ENCODE measurements around the gene MIS18A. TPM values are rescaled to one million over a fixed set of nuclear protein-coding genes. Genes with fewer than 3 reads are reported as not detected.

Gene MIS18A
- polyA plus RNA-seq, 3 donors: 1.6 to 2.5 (median 2.3) TPM

DNA sequence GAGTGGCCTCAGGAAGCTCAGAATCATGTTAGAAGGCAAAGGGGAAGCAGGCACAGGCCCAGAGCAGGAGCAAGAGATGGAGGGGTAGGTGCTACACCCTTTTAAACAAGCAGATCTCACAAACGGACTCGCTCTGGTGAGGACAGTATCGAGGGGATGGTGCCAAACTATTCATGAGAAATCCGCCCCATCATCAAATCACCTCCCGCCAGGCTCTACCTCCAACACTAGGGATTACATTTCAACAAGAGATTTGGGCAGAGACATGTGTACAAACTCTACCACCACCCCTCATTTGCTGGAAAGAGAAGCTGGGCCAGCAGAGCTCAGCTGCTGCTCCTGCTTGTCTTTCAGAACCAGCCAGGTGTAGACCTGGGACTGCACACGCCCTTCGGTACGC, 32.9 kb downstream of the MIS18A start:
- Histone ChIP-seq H4K20me1 (ENCODE audit: insufficient read depth, low read length) (no peaks in the 10 kb centered on the region), H3K36me3 (replicated peaks in 1 of 2; ENCODE audit: control insufficient read depth in 1 of 2, insufficient read depth in 2 of 2, low read length in 2 of 2) (no peaks in the 10 kb centered on the region), H3K27ac (ENCODE audit: low read depth in 1 of 2, low read length in 2 of 2) (no peak overlapping the region), H3K79me2 (ENCODE audit: insufficient read depth, low read length) (no peaks in the 10 kb centered on the region), H3K27me3 (ENCODE audit: control insufficient read depth in 2 of 2, insufficient read depth in 2 of 2, low read length in 2 of 2) (no peaks in the 10 kb centered on the region), H3K9me3 (replicated peaks in 1 of 2; ENCODE audit: control insufficient read depth in 1 of 2, insufficient read depth in 1 of 2, low read length in 2 of 2) (peaks cover 8 to 9% of the 10 kb centered on the region in 2 donors), H2AFZ (ENCODE audit: insufficient read depth, low read depth, low read length, poor library complexity, severe bottlenecking) (no peak overlapping the region), H3K4me1 (ENCODE audit: control insufficient read depth in 1 of 2, insufficient read depth in 2 of 2, low read length in 2 of 2) (no peaks in the 10 kb centered on the region), H3K9ac (ENCODE audit: insufficient read depth, low read length, poor library complexity, severe bottlenecking) (no peak overlapping the region), H3K4me3 (replicated peaks in 1 of 3; ENCODE audit: low read depth in 2 of 3, low read length in 3 of 3) (no peak overlapping the region), H3K4me2 (replicated peaks; ENCODE audit: extremely low read depth, low read length, poor library complexity, severe bottlenecking) (no peak overlapping the region)
- no peak overlapping the region for H3K27ac Mint-ChIP-seq
- WGBS (ENCODE audit: insufficient coverage): 100% methylated on average over 3 of the region's 8 CpGs
- intact Hi-C loops (cut with micrococcal nuclease): no loop called here
- H3K9me3 Mint-ChIP-seq: peaks cover 3 to 25% (median 16%) of the 10 kb centered on the region in 7 donors
- H3K4me1 Mint-ChIP-seq: no peaks in the 10 kb centered on the region
- no peak for DNase-seq
- TF ChIP-seq, protein P1, sequence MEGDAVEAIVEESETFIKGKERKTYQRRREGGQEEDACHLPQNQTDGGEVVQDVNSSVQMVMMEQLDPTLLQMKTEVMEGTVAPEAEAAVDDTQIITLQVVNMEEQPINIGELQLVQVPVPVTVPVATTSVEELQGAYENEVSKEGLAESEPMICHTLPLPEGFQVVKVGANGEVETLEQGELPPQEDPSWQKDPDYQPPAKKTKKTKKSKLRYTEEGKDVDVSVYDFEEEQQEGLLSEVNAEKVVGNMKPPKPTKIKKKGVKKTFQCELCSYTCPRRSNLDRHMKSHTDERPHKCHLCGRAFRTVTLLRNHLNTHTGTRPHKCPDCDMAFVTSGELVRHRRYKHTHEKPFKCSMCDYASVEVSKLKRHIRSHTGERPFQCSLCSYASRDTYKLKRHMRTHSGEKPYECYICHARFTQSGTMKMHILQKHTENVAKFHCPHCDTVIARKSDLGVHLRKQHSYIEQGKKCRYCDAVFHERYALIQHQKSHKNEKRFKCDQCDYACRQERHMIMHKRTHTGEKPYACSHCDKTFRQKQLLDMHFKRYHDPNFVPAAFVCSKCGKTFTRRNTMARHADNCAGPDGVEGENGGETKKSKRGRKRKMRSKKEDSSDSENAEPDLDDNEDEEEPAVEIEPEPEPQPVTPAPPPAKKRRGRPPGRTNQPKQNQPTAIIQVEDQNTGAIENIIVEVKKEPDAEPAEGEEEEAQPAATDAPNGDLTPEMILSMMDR (IDR thresholded peaks at IDR 0.05): no peak
- peaks cover 2 to 4% (median 2%) of the 10 kb centered on the region in 3 donors for H3K27me3 Mint-ChIP-seq (ENCODE audit: low read depth in 3 of 3)
- no peaks in the 10 kb centered on the region for H3K36me3 Mint-ChIP-seq
- H3K4me3 Mint-ChIP-seq: no peak overlapping the region

DNA sequence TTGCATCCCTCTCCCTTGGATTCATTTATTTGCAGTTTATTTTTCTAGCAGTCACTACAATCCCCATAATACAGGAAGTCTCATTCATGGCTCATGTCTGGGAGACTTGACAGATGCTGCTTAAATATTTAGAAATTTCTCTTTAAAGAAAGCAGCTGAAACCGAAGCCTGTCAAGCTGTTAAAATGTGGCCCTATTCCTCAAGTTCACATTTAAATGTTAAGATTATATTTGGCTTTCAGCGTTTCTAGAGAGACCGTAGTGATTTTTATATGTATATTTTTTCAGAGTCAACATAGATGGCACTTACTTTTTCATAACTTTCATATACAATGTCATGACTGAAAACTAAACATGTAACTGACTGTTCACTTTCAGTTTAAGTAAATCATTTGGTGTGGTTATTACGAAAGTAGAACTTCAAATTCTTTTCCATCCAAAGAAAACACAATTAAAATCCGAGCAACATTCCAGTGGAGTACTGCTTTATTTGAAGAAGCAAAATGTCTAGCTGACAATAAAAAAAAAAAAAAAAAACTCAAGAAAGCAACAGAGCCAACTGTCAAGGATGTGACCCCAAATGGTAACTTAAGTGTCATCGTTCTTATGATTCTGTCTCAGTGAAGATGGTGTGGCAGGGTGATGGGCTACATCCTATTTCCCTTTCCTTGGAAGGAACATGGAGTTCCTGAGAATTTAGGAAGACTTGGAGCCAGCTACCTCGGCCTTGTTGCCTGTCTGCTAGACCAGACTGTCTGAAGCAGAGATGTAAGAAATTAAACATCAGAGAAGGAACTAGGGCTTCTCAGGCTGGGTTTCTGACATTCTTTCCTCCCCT, 37.8 kb downstream of the MIS18A start:
- Histone ChIP-seq H2AFZ (ENCODE audit: insufficient read depth, low read depth, low read length, poor library complexity, severe bottlenecking) (no peak overlapping the region), H3K4me2 (replicated peaks; ENCODE audit: extremely low read depth, low read length, poor library complexity, severe bottlenecking) (no peak overlapping the region), H3K27ac (ENCODE audit: low read depth in 1 of 2, low read length in 2 of 2) (no peak overlapping the region), H3K27me3 (ENCODE audit: control insufficient read depth in 2 of 2, insufficient read depth in 2 of 2, low read length in 2 of 2) (no peaks in the 10 kb centered on the region), H4K20me1 (ENCODE audit: insufficient read depth, low read length) (no peaks in the 10 kb centered on the region), H3K9me3 (replicated peaks in 1 of 2; ENCODE audit: control insufficient read depth in 1 of 2, insufficient read depth in 1 of 2, low read length in 2 of 2) (no peaks in the 10 kb centered on the region), H3K9ac (ENCODE audit: insufficient read depth, low read length, poor library complexity, severe bottlenecking) (no peak overlapping the region), H3K4me3 (replicated peaks in 1 of 3; ENCODE audit: low read depth in 2 of 3, low read length in 3 of 3) (no peak overlapping the region), H3K4me1 (ENCODE audit: control insufficient read depth in 1 of 2, insufficient read depth in 2 of 2, low read length in 2 of 2) (no peaks in the 10 kb centered on the region), H3K36me3 (replicated peaks in 1 of 2; ENCODE audit: control insufficient read depth in 1 of 2, insufficient read depth in 2 of 2, low read length in 2 of 2) (no peaks in the 10 kb centered on the region), H3K79me2 (ENCODE audit: insufficient read depth, low read length) (no peaks in the 10 kb centered on the region)
- Mint-ChIP-seq H3K4me1 (no peaks in the 10 kb centered on the region), H3K27me3 (ENCODE audit: low read depth in 3 of 3) (peaks cover 0 to 6% (median 1%) of the 10 kb centered on the region in 3 donors), H3K9me3 (peaks cover 4 to 15% (median 8%) of the 10 kb centered on the region in 7 donors), H3K4me3 (no peak overlapping the region), H3K27ac (no peak overlapping the region), H3K36me3 (no peaks in the 10 kb centered on the region)
- intact Hi-C loops (cut with micrococcal nuclease): no loop called here
- TF ChIP-seq, protein P1 (IDR thresholded peaks at IDR 0.05): no peak
- WGBS (ENCODE audit: insufficient coverage): 100% methylated on average over 1 of the region's 7 CpGs
- no peak for DNase-seq

All from CD14-positive monocyte (primary cell).